ENCODE data around the gene CLMN.
"Not testable (repeated sequence)": the region's sequence is repeated elsewhere in the genome, so short reads cannot be mapped to it uniquely, and the experiment has no call there.

The CLMN gene

DNA sequence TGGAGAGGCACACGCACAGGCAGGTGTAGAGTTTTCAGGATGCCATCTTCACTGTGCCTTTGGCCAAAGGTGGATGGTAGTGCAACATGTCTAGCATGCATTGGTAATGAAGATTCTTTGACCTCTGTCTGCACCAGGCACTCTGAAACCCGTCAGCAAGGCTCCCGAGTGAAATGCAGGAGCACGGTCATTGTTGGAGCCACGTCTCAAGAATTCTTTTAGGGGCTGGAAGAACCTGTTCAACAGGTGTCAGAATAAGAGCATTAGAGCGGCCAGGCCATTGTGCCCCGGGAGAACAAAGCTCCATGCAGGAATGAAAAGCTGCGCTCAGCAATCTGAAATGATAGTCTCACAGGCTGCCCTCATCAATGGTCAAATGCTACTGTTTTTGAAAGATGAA lies 122.2 kb downstream of the CLMN start:
- no peak for DNase-seq (ENCODE audit: low read depth in 2 of 2, low spot score in 1 of 2)

DNA sequence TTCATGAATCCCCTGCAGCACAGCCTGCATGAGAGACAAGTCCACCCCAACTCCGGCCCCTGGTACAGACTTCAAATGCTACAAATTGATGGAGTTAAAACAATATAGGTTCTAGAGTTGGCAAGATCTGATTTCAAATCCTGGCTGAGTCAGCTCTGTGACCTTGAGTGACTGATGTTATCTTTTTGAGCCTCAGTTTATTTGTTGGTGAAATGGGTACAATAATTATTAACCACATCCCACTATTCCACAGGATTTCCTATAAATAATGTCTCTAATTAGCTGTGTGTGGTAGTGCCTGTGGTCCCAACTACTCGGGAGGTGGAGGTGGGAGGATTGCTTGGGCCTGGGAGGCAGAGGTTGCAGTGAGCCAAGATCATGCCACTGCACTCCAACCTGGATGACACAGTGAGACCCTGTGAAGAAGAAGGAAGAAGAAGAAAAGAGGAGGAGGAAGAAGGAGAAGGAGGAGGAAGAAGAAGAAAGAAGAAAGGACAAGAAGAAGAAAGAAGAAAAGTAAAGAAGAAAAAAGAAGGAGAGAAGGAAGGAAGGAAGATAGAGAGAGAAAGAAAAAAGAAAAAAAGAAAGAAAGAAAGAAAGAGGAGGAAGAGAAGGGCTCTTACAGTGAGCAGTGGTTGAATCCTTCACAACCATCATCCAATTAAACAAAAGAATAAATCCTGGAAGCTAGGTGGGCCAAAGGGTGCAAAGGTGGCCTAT lies 122.7 kb downstream of the CLMN start:
- DNase-seq (ENCODE audit: low read depth in 2 of 2, low spot score in 1 of 2): no peak

DNA sequence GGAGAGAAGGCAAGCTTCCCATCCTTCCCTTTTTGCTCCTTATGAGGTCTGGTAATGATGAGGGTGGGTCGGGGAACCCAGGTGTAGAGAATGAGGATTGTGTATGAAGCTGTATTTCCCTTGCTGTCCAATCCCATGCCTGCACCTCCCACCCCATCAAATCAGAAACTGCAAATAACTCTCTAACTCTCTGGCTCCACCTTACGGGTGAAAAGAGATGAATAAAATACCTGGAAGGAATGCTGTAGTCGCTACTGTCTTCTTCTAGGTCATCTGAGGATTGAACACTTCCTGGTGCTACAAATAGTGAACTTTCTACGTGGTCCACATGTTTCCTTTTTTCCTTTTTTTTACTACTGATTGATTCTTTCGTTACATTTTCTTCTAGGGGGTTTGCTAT lies 123.4 kb downstream of the CLMN start:
- no peak for DNase-seq (ENCODE audit: low read depth in 2 of 2, low spot score in 1 of 2)

DNA sequence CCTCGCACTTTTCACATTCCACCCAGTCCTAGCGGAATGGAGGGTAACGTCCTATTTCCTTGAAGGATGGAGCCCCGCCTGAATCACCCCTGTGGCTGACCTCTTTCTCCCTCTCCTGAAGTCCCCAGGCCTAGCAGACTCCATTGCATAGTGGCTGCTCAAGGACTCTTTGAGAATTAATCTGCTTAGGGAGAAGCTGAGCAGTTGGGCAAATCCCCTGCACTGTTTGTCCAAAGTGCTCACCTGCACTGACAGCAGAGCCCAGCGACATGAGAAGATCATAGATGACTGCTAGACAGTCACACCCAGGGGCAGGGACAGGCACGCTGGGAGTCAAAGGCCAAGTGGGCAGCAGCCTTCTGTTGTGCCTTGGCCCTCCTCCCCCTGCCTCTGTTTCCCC lies 124.7 kb downstream of the CLMN start:
- no peak for DNase-seq (ENCODE audit: low read depth in 2 of 2, low spot score in 1 of 2)

DNA sequence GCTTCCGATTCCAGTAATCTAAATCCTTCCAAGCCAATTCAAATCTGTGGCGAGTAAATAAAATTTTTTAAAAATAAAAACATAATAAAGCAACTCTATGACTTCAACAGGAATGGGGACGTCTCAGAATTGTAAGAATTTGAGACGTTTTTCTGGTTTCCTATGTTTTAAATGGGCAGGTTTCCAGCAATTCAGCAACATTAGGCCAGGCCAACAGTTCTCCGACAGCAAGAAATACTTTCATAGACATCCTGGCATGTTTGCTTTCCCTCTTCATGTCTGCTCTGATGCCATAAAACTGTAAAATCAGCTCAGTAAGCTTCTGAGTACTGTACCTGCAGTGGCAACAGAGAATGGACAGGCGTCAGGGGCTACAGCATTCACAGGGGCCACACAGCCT lies 126.6 kb downstream of the CLMN start:
- no peak for DNase-seq (ENCODE audit: low read depth in 2 of 2, low spot score in 1 of 2)

DNA sequence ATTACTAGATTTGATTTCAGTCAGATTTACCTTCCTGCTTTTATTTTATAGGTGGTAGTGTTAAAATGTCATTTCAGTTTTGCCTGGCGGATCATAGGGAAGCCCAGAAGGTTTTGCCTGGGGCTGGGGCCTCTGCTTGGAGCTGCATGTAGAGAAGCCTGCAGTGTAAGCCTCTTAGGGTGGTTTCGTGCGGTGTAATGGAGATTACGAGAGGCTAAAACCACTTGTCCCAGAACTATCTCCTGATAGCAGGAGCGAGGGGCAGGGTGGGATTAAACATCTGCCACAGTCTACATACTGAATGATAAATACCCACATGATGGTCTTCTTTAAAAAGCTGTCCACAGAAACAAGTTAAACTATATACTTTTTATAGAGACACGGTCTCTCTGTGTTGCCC lies 127.4 kb downstream of the CLMN start:
- DNase-seq (ENCODE audit: low read depth in 2 of 2, low spot score in 1 of 2): no peak

DNA sequence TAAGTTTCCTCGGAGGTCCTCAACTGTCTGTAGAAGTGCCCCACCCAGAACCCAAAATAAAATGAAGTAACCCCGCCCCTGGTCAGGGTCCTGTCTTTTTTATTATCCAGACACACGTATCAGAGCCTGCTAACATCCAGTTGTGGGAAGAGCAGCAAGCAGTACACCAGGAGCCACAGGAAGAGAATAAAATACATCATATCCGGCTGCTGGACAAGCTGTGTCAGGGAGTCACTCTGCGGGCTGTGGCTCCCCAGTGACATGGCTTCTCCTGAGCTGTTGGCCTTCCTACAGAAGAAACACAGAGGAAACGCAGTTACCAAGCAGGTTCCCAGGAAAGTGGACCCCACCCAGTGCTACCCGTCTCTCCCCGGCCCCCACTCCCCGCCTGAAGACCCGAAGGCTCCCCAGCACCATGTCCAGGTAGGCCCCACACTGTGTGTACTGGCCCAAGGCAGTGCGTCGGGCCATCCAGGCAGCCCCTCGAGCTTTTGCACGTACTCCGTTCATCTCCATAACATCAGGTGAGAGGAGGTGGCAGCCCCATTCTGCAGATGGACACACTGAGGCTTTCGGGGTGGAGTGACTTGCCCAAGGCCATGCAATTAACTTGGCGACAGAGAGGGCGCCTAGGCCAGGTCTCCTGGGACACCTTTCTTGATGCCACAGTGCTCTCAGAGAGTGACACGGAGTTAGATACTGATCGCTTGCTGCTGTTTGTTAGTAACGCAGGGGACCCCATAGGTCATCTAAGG lies 128.1 kb downstream of the CLMN start:
- no peak for DNase-seq (ENCODE audit: low read depth in 2 of 2, low spot score in 1 of 2)

DNA sequence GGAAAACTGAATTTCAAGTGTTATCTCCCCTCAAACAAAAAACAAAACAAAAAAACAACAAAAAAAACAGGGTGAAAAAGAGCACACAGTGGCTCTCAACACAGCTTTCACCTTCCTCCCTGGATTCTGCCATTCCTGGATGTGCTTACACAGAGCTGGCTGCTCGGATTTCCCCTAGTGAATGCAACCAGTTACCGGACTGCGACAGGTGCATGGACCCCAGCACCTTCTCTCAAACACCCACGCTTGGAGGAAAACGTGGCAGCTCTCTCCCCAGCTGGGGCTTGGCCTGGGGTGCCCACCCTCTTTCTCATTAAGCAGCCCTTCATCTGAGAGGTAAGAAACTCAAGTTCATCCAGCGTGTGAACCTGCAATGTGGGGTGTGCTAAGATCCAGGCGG lies 128.9 kb downstream of the CLMN start:
- DNase-seq (ENCODE audit: low read depth in 2 of 2, low spot score in 1 of 2): no peak

DNA sequence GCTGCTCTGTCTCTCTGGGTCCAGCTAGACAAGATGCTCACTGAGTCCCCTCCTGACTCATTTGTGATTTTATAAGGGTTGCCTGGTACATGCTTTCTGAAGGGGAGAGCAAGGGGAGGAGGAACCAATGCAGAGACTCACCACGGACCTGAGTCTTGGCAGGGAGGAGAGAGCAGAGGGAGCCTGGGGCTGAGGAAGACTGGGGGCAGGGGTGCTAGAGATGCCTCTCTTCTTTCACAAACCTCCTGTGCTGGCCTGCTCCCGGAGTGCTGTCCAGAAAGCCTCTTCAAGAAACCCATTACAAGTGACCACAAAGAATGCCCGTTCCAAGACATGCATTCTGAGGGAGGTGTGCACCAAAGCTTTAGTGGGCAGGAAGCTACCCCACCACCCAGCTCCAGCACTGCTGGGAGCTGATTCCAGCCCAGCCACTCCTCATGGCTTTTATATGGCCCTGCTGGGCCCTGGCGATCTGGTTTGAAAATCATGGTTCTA lies 129.3 kb downstream of the CLMN start:
- DNase-seq (ENCODE audit: low read depth in 2 of 2, low spot score in 1 of 2): no peak

DNA sequence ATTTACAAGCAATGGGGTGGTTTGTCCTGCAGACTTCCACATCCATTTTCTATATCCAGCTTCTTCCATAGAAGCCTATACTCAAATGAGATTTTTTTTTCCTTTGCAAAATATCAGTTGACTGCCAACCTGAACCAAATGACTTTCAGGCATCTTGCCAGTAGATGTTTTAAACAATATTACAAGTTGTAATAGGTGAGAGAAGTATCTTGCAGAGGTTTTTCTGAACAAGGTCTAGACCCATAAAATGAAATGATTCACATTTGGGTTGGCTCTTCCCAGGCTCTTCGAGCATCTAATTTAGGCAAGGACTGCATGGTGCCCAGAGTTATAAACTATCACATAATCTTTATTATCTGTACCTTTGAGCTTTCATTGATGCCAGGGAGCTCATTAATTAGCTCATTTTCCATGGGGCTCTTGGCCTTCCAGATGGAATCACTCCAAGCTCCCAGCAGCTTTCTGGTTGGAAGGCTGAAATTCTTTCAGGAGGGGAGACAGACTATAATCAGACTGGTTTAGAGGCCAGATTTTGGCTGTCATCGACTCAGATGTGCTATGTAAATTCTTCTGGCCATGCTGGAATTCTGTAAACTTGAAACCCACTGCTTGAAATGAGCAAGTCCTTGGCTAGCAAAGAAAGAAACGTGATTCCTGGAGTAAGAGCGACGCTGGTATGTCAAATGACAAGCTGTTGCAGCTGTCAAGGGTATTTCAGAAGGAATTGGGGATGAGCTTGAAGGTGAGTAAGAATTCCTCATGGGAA lies 130.2 kb downstream of the CLMN start:
- DNase-seq (ENCODE audit: low read depth in 2 of 2, low spot score in 1 of 2): no peak

DNA sequence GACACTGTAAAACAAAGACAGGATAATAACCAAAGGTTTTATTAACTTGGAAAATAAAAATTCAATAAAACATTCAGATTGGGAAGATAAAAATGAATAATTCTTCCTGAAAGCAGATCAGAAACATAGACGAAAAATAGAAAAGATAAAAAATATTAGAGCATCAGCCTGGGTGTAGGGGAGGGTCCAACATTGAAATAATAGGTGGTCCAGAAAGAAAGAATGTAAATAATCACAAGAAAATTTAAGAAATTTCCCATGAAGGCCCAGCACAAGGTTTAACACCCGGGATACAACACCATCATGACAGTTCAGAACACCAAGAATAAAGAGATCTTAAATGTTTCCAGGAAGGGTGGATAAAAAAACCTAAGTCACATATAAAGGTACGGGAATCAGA lies 131.3 kb downstream of the CLMN start:
- DNase-seq (ENCODE audit: low read depth in 2 of 2, low spot score in 1 of 2): no peak

DNA sequence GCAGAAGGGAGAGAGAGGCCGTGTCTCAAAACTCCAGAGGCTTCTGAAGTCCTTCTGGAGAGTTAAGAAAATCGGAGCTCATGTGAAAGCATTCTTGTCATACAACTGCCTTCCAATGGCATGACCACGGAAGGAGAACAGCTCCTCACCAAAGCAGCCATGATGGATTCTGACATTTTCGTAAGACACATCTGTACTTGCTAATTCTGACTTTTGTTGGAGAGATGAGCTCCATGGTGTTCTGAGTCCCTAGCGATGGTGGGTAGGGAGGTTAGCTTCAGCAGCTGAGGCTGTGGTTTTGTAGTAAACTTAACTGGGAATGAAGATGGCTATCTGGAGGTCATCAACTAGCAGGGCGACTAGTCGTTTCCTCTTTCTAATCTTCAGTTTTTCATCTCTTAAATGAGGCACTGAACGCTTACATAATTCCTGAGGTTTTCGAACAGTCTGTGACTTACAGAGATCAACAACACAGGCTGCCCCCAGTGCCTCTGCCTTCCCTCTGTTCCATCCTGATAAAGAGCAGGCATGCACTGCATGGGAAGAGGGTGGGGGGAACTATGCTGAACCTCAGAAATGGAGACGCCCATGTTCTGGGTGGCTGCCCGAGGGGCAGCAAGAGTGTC lies 133.8 kb downstream of the CLMN start:
- DNase-seq (ENCODE audit: low read depth in 2 of 2, low spot score in 1 of 2): no peak

DNA sequence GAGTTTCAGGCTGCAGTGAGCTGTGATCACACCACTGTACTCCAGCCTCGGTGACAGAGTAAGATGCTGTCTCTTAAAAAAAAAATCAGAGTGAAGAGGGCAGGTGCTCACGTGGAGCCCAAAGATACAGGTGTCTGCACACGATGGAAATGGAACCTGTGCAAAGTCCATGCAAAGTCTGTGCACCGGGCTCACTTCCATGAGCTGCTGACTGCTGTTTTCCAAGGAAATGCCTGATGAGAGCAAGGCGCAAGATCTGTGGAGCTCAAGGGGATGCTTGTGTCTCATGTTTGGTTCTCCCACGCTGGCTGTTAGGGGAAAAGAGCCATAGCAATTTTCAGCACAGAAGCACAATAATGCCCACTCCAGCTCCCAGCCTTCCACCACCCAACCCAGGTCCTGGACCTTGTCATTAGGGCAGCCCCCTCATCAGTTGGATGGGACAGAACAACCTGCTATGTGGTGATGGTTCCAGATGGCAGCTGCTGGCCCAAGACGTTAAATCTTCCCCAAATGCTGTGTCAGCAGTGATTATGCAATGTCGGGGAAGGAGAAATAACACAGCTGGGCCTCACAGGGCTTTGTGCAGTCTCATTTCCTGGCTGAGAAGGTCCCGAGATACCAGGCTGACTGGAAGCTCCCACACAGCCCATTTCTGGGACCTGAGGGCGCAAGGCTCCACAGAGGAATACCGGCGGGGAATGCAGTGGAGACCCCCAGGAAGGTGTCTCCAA lies 134.5 kb downstream of the CLMN start:
- no peak for DNase-seq (ENCODE audit: low read depth in 2 of 2, low spot score in 1 of 2)

DNA sequence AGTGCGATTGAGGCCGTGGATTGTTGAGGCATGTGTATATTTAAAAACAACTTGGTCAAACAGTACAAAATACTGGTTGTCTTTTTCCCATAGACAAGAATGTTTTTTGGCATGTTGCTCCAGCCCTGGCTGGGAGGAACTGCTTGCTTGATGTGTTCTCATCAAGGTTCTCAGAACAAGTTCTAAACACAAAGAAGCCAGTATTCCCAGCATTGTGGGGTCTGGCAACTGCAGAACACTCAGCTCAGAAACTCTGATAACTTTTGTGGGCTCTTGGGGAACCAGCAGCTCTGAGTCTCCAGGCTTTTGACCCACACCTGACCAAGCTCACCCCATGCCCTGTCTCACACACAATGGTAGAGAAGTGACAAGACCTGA lies 135.3 kb downstream of the CLMN start:
- no peak for DNase-seq (ENCODE audit: low read depth in 2 of 2, low spot score in 1 of 2)

DNA sequence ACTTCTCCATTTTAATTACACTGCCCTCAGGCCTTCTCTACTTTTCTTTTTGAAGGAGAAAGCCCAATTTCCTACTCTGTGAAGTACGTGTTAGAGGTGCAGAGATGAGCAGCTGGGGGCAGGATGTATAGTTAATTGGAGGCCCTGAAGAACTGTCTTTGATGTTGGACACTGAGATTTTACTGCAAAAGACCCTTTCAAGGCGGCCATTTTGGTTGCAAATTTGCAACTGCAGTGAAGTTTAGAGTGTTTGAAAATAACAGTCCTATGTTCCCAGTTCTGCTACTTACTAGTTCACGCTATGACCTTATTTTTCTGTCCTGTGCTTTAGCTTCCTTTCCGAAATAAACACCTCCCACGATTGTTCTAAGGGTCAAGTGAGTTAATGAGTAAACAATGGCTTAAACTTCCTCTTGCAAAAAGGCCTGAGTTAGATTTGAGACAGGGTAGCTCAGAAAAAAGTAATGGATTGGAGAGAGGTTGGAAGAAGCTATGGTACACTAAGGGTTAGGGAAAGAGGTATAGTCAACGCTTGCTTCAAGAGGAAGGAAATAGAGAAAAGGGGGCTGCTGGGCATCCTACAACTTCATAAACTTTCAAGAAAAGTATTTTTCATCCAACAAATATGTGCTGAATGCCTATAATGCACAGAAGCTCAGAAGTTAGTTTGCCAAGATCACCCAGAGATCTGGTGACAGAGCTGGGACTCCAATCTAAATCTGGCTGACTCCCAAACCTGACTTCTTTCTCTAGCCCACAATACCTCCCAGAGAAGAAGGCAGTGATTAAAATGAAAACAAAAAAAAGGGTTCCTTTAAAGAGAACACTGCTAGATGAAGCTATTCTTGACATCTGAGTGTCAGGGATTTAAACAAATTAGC lies 135.9 kb downstream of the CLMN start:
- no peak for DNase-seq (ENCODE audit: low read depth in 2 of 2, low spot score in 1 of 2)

DNA sequence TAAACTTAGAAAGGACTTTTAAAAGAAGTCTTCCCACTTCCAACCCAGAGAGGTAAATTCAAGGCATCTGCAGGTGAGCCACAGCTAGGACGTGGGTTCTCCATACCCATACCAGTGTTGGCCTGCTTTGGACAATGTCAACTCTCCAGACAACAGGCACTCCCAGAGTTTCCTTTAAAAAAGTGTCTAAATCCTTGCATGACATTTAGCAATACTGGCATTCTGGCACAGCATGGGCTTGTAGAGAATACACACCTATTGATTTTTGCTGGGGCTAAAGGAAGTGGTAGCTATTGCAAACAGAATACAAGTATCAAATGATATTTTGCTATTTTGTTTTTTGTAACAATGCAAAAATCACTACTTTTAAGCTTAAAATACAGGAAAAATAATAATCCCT lies 136.6 kb downstream of the CLMN start:
- DNase-seq (ENCODE audit: low read depth in 2 of 2, low spot score in 1 of 2): no peak

DNA sequence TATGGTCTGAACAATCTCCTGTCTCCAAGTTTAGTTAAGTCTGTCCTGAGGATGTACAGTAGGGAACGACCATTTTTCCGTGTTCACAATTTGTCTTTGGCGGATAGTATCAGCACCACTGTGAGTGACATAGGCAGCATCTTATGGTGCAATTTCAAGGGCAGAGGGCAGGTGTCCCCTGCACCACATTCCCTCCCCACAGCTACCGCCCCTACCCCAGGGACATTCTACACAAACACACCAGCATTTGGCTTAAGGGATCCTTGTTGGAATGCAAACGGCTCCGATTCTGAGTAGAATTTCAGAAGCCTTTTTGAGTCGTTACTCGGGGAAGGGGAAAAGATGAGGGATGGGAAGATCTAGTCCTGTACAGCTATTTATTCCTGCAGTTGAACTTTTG lies 137.3 kb downstream of the CLMN start:
- no peak for DNase-seq (ENCODE audit: low read depth in 2 of 2, low spot score in 1 of 2)

DNA sequence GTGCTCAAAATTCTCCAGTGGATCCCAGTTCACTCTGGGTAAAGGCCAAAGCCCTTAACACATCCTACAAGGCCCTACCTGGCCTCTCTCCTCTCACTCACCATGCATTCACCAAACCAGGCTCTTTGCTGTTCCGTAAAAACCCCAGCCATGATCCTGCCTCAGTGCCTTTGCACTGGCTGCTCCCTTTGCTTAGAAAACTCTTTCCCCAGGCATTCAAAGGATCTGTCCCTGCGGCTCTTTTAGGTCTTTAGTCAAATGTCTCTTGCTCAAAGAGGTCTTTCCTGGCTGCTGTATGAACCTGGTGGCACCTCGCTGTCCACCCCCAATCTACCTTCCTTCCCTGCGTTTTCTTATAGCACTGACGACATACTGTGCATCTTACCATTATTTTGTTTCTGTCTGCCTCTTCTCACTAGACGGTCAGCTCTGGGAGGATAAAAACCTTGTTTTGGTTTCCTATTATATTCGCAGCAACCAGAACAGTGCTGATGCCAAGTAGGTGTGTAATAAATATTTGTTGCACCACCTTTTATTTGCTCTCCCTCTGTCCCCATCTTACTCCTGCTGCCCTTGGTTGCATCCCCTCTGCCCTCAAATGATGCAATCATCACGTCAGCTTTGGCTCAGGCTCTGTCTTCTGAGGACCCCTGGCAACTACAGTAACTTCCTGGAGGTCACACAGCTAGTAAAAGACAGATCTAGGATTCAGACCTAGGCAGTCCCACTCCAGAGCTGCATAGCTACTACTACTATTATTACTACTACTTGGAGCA lies 138.6 kb downstream of the CLMN start:
- DNase-seq (ENCODE audit: low read depth in 2 of 2, low spot score in 1 of 2): no peak

DNA sequence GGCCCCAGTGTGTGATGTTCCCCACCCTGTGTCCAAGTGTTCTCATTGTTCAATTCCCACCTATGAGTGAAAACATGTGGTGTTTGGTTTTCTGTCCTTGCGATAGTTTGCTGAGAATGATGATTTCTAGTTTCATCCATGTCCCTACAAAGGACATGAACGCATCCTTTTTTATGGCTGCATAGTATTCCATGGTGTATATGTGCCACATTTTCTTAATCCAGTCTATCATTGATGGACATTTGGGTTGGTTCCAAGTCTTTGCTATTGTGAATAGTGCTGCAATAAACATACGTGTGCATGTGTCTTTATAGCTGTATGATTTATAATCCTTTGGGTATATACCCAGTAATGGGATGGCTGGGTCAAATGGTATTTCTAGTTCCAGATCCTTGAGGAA lies 144.0 kb downstream of the CLMN start:
- not testable (repeated sequence) for DNase-seq (ENCODE audit: low read depth in 2 of 2, low spot score in 1 of 2)

Data from stimulated activated CD8-positive, alpha-beta memory T cell treated with anti-CD3 and anti-CD28 coated beads, Interleukin-4, amount 100 ng/mL, for 1 hour (primary cell).